Measurements from ENCODE around the gene TBC1D12.
A peak's percentile ranks its signal among the peaks of the same experiment; 100 is the strongest.
"Not testable (repeated sequence)": the region's sequence is repeated elsewhere in the genome, so short reads cannot be mapped to it uniquely, and the experiment has no call there.

TBC1D12 gene

GRCh38 chr10:94402204-94402842, at the start of gene TBC1D12:
Gene TBC1D12, plus strand, starts transcription at chr10:94402541. Its CDS starts 73 bp downstream, at chr10:94402614.
- peak; percentile 96 for DNase-seq (ENCODE audit: low spot score)

DNA sequence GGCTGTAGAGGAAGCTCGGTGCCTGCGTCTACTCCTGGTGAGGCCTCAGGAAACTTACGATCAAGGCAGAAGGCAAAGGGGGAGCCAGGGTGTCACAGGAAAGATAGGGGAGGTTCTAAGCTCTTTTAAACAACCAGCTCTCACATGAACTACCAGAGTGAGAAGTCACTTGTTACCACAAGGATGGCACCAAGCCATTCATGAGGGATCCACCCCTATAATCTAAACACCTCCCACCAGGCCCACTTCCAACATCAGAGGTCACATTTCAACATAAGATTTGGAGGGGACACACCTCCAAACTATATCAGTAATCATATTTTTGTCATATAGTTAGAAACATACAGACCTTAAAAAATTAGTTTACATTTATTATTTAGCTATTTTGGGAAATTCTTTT, 49.0 kb upstream of the TBC1D12 start:
- DNase-seq (ENCODE audit: low spot score), result no peak

DNA sequence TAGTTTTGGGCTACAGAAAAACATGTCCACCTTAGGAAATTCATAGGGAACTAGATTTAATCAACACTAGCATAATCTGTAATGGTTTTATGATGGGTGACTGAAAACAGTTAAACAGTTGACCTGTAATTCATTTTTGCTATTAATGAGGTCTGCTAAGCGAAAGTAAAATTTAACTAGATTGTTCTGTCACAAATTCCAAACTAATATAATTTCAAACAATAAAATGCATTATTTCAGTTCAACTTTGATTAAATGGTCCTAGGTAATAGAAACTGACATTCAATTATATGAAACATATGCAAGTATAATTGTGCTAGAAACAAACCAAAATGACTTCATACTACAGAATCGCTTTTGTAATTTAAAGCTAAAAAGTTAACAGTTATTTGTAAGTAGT, 46.5 kb upstream of the TBC1D12 start:
- DNase-seq (ENCODE audit: low spot score), result no peak

DNA sequence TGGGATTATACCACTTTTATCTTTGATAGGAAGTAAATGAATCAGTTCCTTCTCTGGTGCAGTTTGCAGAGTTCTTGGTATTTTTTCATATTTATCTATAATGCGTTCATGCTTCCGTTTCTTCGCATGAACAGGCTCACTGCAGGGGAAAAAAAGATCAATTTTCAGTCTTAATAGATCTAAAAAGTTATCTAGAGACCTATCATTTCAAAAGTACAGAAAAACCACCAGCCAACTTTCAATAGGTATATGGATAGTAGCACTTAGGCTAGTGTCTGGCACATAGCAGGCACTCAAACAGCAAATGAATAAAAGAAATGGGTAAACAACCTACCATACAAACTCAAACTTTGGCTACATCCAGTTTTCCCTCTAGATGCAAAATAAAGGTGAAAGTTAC, 45.1 kb upstream of the TBC1D12 start:
- DNase-seq (ENCODE audit: low spot score), result no peak

GRCh38 chr10:94358480-94358879, 43.9 kb upstream of the TBC1D12 start:
- DNase-seq (ENCODE audit: low spot score), result no peak

- DNase-seq (ENCODE audit: low spot score), result no peak
Observed at GRCh38 chr10:94361171-94361794, 41.1 kb upstream of the TBC1D12 start.

DNA sequence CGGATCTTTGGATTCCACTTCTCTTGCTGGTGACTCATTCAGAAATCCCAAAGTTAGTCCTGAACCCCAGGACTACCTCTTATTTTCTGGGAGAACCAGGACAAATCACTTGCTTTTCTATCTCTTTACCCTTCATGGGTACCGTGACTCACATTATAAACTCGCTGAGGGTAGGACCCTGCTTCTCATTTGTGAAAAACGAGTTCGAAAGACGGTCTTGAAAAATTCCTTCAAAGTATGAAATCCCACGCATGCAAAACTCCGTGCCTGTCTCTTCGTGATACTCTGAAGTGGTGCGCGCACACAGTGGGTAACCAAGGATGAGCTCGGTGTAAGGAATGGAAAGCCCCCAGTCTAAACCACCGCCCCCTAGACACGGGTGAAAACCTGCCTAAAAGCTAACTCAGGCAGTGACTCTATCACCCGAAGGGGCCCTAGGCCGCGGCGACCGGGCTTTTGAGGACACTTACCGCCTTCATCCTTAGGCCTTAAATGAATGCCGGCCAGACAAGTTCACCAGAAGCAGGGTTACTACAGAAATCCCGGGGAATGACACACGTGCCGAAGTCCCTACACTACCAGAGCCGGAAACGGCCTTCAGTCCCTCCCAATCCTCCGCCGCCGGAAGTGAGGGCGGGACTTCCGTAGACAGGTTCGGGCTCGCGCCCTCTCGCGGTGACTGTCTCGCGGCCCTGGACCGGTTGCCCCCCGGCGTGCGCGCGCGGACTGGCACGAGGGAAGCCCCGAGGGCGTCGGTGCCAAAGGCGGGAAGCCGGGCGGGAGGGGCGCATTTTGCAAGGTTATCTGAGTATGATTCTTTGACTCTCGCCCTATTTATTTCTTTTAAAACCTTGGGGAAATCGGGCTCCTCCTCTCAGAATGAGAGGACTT, 39.7 kb upstream of the TBC1D12 start, which contains the start of gene NOC3L:
NOC3L (minus strand) TSS at position 580 of the 891 bp plus-strand sequence; CDS start at position 479, 101 bp downstream.
- peak; percentile 94 for DNase-seq (ENCODE audit: low spot score)

DNA sequence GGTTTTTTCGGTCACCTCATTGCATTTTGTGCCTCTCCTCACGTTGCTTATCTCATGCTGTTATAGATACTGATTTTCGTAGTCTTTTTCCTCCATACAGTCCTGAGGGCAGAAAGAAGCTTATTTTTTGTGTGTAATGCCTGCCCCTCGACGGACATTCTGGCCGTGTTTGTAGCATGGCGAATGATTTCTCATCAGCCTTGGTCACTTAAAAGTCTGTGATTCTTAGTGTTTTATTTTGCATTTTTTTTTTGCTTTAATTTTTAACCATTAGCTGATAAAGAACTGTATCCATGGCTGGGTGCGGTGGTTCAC, 39.1 kb upstream of the TBC1D12 start:
- DNase-seq (ENCODE audit: low spot score), result no peak

GRCh38 chr10:94364482-94364881, 37.9 kb upstream of the TBC1D12 start:
- no peak for DNase-seq (ENCODE audit: low spot score)

- no peak for DNase-seq (ENCODE audit: low spot score)
Observed at GRCh38 chr10:94366382-94366781, 36.0 kb upstream of the TBC1D12 start.

DNA sequence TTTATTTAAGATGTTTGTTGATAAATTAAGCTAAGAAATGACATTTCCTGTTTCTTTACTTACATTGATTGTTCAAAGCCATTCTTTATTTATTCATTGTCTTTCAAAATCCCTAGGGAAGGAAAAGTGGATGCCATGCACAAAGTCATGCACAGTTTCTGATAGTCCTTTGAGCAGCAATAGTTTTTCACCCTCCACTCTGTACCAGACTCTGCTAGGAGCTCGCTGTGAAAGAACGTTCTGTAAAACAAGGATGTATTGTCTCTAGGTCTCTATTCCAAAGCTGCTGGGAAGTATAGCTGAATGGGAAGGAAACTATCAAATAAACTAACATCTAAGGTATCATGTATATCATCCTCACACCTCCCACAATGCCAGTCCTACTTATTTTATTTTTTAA, 31.8 kb upstream of the TBC1D12 start:
- peak; percentile 60 for DNase-seq (ENCODE audit: low spot score)

DNA sequence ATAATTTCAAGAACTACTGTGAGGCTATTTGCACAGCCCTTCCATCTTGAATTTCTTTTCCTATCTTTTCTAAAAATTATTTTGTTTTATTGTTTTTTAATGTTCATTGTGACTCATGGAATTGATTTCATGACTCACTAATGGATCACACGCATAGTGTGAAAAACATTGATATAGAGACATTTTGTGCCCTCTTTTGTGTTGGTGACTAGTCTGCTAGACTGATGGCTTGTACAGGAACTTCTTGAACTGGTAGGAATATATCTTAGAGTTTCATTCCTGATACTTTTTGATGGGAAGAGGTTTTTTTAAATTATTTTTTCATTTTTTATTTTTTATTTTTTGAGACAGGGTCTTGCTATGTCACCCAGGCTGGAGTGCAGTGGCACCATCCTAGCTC, 27.0 kb upstream of the TBC1D12 start:
- DNase-seq (ENCODE audit: low spot score), result no peak

- DNase-seq (ENCODE audit: low spot score), result no peak
Observed at GRCh38 chr10:94376865-94377264, 25.5 kb upstream of the TBC1D12 start.

GRCh38 chr10:94383530-94383929, 18.8 kb upstream of the TBC1D12 start:
- no peak for DNase-seq (ENCODE audit: low spot score)

GRCh38 chr10:94385733-94386132, 16.6 kb upstream of the TBC1D12 start:
- not testable (repeated sequence) for DNase-seq (ENCODE audit: low spot score)

DNA sequence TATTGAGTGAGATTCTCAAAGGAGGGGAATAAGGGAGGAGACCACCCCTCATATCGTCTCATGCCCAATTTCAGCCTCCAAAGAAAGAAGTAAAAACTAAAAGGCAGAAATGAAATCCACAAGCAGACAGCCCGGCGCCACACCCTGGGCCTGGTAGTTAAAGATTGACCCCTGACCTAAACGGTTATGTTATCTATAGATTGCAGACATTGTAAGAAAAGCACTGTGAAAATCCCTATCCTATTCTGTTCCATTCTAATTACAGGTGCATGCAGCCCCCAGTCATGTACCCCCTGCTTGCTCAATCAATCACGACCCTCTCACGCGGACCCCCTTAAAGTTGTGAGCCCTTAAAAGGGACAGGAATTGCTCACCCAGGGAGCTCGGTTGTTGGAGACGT, 10.2 kb upstream of the TBC1D12 start:
- not testable (repeated sequence) for DNase-seq (ENCODE audit: low spot score)

GRCh38 chr10:94397549-94398370, 4.6 kb upstream of the TBC1D12 start:
- DNase-seq (ENCODE audit: low spot score), result no peak

- DNase-seq (ENCODE audit: low spot score), result no peak
Observed at GRCh38 chr10:94398762-94399161, 3.6 kb upstream of the TBC1D12 start.

DNA sequence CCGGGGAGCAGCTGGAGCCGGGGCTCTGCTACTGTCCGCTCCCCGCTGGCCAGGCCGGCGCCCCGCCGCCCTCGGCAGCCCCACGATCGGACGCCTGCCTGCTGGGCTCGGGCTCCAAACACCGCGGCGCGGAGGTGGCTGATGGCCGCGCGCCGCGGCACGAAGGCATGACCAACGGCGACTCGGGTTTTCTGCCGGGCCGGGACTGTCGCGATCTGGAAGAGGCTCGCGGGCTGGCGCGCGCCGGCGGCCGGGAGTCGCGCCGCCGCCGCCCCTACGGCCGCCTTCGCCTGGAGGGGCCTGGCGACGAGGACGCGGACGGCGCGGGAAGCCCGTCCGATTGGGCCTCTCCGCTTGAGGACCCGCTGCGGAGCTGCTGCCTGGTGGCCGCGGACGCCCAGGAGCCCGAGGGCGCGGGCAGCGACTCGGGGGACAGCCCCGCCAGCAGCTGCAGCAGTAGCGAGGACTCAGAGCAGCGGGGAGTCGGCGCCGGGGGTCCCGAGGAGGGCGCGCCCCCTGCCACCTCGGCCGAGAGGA, 570 bp downstream of the TBC1D12 start:
- DNase-seq (ENCODE audit: low spot score), result no peak

- DNase-seq (ENCODE audit: low spot score), result peak; percentile 64
Observed at GRCh38 chr10:94403380-94404213, 1.3 kb downstream of the TBC1D12 start.

- no peak for DNase-seq (ENCODE audit: low spot score)
Observed at GRCh38 chr10:94405406-94405805, 3.1 kb downstream of the TBC1D12 start.

Measured in putamen (tissue), 1 donor.